SW 1271 (cell line): ENCODE measurements around the gene ZNF813.
"Not testable (repeated sequence)": the region's sequence is repeated elsewhere in the genome, so short reads cannot be mapped to it uniquely, and the experiment has no call there.

Experiments
- DNase-seq, 2 experiments: peaks; one replicate each; lab custom pipeline; 2025; lab: John Stamatoyannopoulos, UW

ZNF813 gene

GRCh38 chr19:53467485-53468262, at the start of gene ZNF813:
ZNF813 (plus strand) TSS chr19:53467733; CDS start chr19:53483823, 16,090 bp downstream.
- DNase-seq = no peak

- not testable (repeated sequence) for DNase-seq
Observed at GRCh38 chr19:53420520-53421315, 46.8 kb upstream of the ZNF813 start.

- no peak for DNase-seq
Observed at GRCh38 chr19:53422551-53422950, 45.0 kb upstream of the ZNF813 start.

GRCh38 chr19:53423074-53423473, 44.5 kb upstream of the ZNF813 start:
- DNase-seq = not testable (repeated sequence)

- DNase-seq = not testable (repeated sequence)
Observed at GRCh38 chr19:53423680-53424079, 43.9 kb upstream of the ZNF813 start.

GRCh38 chr19:53424968-53425597, 42.5 kb upstream of the ZNF813 start:
- DNase-seq = no peak

GRCh38 chr19:53431399-53432087, 36.0 kb upstream of the ZNF813 start, which contains the start of gene ZNF761:
ZNF761 (plus strand) TSS chr19:53431984; CDS start chr19:53447269, 15,285 bp downstream.
- peak; percentile 50 to 76 for DNase-seq

- no peak for DNase-seq
Observed at GRCh38 chr19:53432088-53432661, 35.4 kb upstream of the ZNF813 start.

- not testable (repeated sequence) for DNase-seq
Observed at GRCh38 chr19:53443809-53444208, 23.7 kb upstream of the ZNF813 start.

GRCh38 chr19:53447196-53447595, 20.3 kb upstream of the ZNF813 start:
- DNase-seq = not testable (repeated sequence)

- no peak for DNase-seq
Observed at GRCh38 chr19:53455828-53456227, 11.7 kb upstream of the ZNF813 start.

GRCh38 chr19:53460131-53460721, 7.3 kb upstream of the ZNF813 start:
- DNase-seq = not testable (repeated sequence)

GRCh38 chr19:53461866-53462265, 5.7 kb upstream of the ZNF813 start:
- no peak for DNase-seq

- DNase-seq = no peak
Observed at GRCh38 chr19:53462861-53463260, 4.7 kb upstream of the ZNF813 start.

GRCh38 chr19:53463263-53463662, 4.3 kb upstream of the ZNF813 start:
- DNase-seq = no peak

- no peak for DNase-seq
Observed at GRCh38 chr19:53466726-53467484, 628 bp upstream of the ZNF813 start.

GRCh38 chr19:53468628-53469027, 1.1 kb downstream of the ZNF813 start:
- not testable (repeated sequence) for DNase-seq

- DNase-seq = no peak
Observed at GRCh38 chr19:53471916-53472315, 4.4 kb downstream of the ZNF813 start.

GRCh38 chr19:53474832-53475231, 7.3 kb downstream of the ZNF813 start:
- DNase-seq = not testable (repeated sequence)

- DNase-seq = not testable (repeated sequence)
Observed at GRCh38 chr19:53475470-53475869, 7.9 kb downstream of the ZNF813 start.
